DND-41 (cell line): ENCODE measurements around the gene RAMP3.

ENCODE experiments used
- ATAC-seq: fragments of 200-7000 bp; cut with Tn5 transposase; 3 replicates; pipeline ENCODE4 v1.9.1; 2021; ENCODE audit warnings: low read depth; ENCODE audit not compliant: insufficient read depth
- DNase-seq: peaks from one replicate; pipeline ENCODE4 v3.0.0-alpha.2; 2020
- H2AFZ ChIP-seq: 2 replicates; pipeline ENCODE4 v1.6.0; 2012; ENCODE audit warnings: low read depth, low read length
- H3K27ac ChIP-seq: 2 replicates; pipeline ENCODE4 v1.5.1; 2012; ENCODE audit warnings: low read length, inconsistent platforms
- H3K27me3 ChIP-seq: fragments of 200-600 bp; sonication (generic); 2 replicates; pipeline ENCODE4 v1.6.0; 2012; ENCODE audit warnings: low read length, mild to moderate bottlenecking, inconsistent platforms; ENCODE audit not compliant: insufficient read depth, poor library complexity
- H3K36me3 ChIP-seq: 2 replicates; pipeline ENCODE4 v1.5.1; 2012; ENCODE audit warnings: low read length, inconsistent platforms; ENCODE audit not compliant: insufficient read depth
- H3K4me1 ChIP-seq: 2 replicates; pipeline ENCODE4 v1.5.1; 2012; ENCODE audit warnings: mild to moderate bottlenecking, low read length; ENCODE audit not compliant: insufficient read depth
- H3K4me2 ChIP-seq: 2 replicates; pipeline ENCODE4 v1.6.0; 2012; ENCODE audit warnings: mild to moderate bottlenecking, moderate library complexity, low read length, inconsistent platforms; ENCODE audit not compliant: insufficient read depth
- H3K4me3 ChIP-seq, 2 experiments: fragments of 200-600 bp in 1 of 2; shearing (Covaris generic) in 1 of 2; 2 replicates each; pipeline ENCODE4 v1.5.1; 2012 to 2016; ENCODE audit warnings: inconsistent platforms in 2 of 2, low read length in 2 of 2, mild to moderate bottlenecking in 2 of 2, low read depth in 1 of 2, moderate library complexity in 1 of 2
- H3K79me2 ChIP-seq: 2 replicates; pipeline ENCODE4 v1.6.0; 2012; ENCODE audit warnings: low read length, inconsistent platforms; ENCODE audit not compliant: insufficient read depth
- H3K9ac ChIP-seq: 2 replicates; pipeline ENCODE4 v1.6.0; 2012; ENCODE audit warnings: low read depth, mild to moderate bottlenecking, inconsistent platforms, low read length, moderate library complexity
- H3K9me3 ChIP-seq: 2 replicates; pipeline ENCODE4 v1.5.1; 2012; ENCODE audit warnings: low read length, moderate library complexity, mild to moderate bottlenecking, inconsistent platforms; ENCODE audit not compliant: insufficient read depth, severe bottlenecking
- H4K20me1 ChIP-seq: 2 replicates; pipeline ENCODE4 v1.6.0; 2012; ENCODE audit warnings: low read length; ENCODE audit not compliant: insufficient read depth
- CTCF ChIP-seq: IDR thresholded peaks from 2 replicates; pipeline ENCODE4 v1.5.1; 2012; ENCODE audit warnings: borderline replicate concordance, low read length, moderate library complexity, mild to moderate bottlenecking; ENCODE audit not compliant: poor library complexity, severe bottlenecking; ENCODE audit errors: extremely low read depth
- EZH2 ChIP-seq: IDR thresholded peaks from 3 replicates; pipeline ENCODE4 v1.6.1; 2012; ENCODE audit warnings: borderline replicate concordance, low read depth, mild to moderate bottlenecking, moderate library complexity, low read length, inconsistent platforms; ENCODE audit not compliant: severe bottlenecking

The RAMP3 gene

GRCh38 chr7:45155941-45156340 is 1.6 kb upstream of the RAMP3 start:
- Histone ChIP-seq H3K9ac (no peak overlapping the region), H2AFZ (no peak overlapping the region), H3K9me3 (no peaks in the 10 kb centered on the region), H4K20me1 (0 out of 2 replicates have a peak, but pooled peaks cover 4% of the 10 kb centered on the region), H3K36me3 (no peaks in the 10 kb centered on the region), H3K4me3 (no peak overlapping the region), H3K27me3 (no peaks in the 10 kb centered on the region), H3K27ac (no peak overlapping the region), H3K79me2 (no peaks in the 10 kb centered on the region), H3K4me2 (no peak overlapping the region), H3K4me1 (no peaks in the 10 kb centered on the region)
- DNase-seq = no peak
- TF ChIP-seq CTCF (no peak), EZH2 (no peak)
- ATAC-seq = no peak

GRCh38 chr7:45156516-45157272 is 897 bp upstream of the RAMP3 start:
- H3K9ac ChIP-seq = no peak overlapping the region

GRCh38 chr7:45157286-45157652 is 322 bp upstream of the RAMP3 start:
- DNase-seq = no peak
- Histone ChIP-seq H3K36me3 (no peaks in the 10 kb centered on the region), H3K4me2 (no peak overlapping the region)

More at GRCh38 chr7:45156516-45157272, 897 bp upstream of the RAMP3 start:
- H3K9me3 ChIP-seq = no peaks in the 10 kb centered on the region
- H3K27me3 ChIP-seq = no peaks in the 10 kb centered on the region
- TF ChIP-seq CTCF (no peak), EZH2 (no peak)
- DNase-seq (no peak), ATAC-seq (no peak)
- no peak overlapping the region for H3K27ac ChIP-seq
- no peaks in the 10 kb centered on the region for H3K79me2 ChIP-seq
- no peaks in the 10 kb centered on the region for H3K4me1 ChIP-seq
- H3K4me2 ChIP-seq = no peak overlapping the region
- H3K4me3 ChIP-seq = no peak overlapping the region
- no peaks in the 10 kb centered on the region for H3K36me3 ChIP-seq
- H4K20me1 ChIP-seq = 0 out of 2 replicates have a peak, but pooled peaks cover 4% of the 10 kb centered on the region
- no peak overlapping the region for H2AFZ ChIP-seq

More at GRCh38 chr7:45157286-45157652, 322 bp upstream of the RAMP3 start:
- H3K9ac ChIP-seq = no peak overlapping the region
- no peak overlapping the region for H3K27ac ChIP-seq
- no peak for TF ChIP-seq EZH2
- TF ChIP-seq CTCF = no peak
- no peaks in the 10 kb centered on the region for H3K27me3 ChIP-seq
- no peaks in the 10 kb centered on the region for H3K79me2 ChIP-seq
- no peak for ATAC-seq
- no peak overlapping the region for H3K4me3 ChIP-seq
- H2AFZ ChIP-seq = no peak overlapping the region
- H4K20me1 ChIP-seq = 0 out of 2 replicates have a peak, but pooled peaks cover 4% of the 10 kb centered on the region
- H3K4me1 ChIP-seq = no peaks in the 10 kb centered on the region
- H3K9me3 ChIP-seq = no peaks in the 10 kb centered on the region
